Parathyroid adenoma (tissue), 2 donors: ENCODE results near the gene RASAL1.
A peak's percentile ranks its signal among the peaks of the same experiment; 100 is the strongest.

Source experiments
- H2AFZ ChIP-seq: fragments of 300-600 bp; sonication (generic); one replicate; pipeline ENCODE4 v1.7.0; 2017; ENCODE audit warnings: antibody characterized with exemption, mild to moderate bottlenecking
- H3K27ac ChIP-seq: fragments of 300-600 bp; sonication (generic); one replicate; pipeline ENCODE4 v1.7.0; 2017
- H3K27me3 ChIP-seq: fragments of 300-600 bp; sonication (generic); one replicate; pipeline ENCODE4 v1.7.0; 2017; ENCODE audit warnings: low read length; ENCODE audit not compliant: control insufficient read depth, insufficient read depth
- H3K36me3 ChIP-seq: fragments of 300-600 bp; sonication (generic); one replicate; pipeline ENCODE4 v1.7.0; 2017; ENCODE audit warnings: low read length; ENCODE audit not compliant: control insufficient read depth, insufficient read depth
- H3K4me1 ChIP-seq: fragments of 300-600 bp; sonication (generic); one replicate; pipeline ENCODE4 v1.7.0; 2017; ENCODE audit warnings: control low read depth
- H3K4me2 ChIP-seq: fragments of 300-600 bp; sonication (generic); one replicate; pipeline ENCODE4 v1.7.0; 2017; ENCODE audit warnings: low read length
- H3K4me3 ChIP-seq: fragments of 300-600 bp; sonication (generic); one replicate; pipeline ENCODE4 v1.7.0; 2017; ENCODE audit warnings: low read depth, low read length
- H3K79me2 ChIP-seq: fragments of 300-600 bp; sonication (generic); one replicate; pipeline ENCODE4 v1.7.0; 2017; ENCODE audit warnings: control low read depth
- H3K9ac ChIP-seq: fragments of 300-600 bp; sonication (generic); one replicate; pipeline ENCODE4 v1.7.0; 2017; ENCODE audit warnings: mild to moderate bottlenecking
- H3K9me3 ChIP-seq: fragments of 300-600 bp; sonication (generic); one replicate; pipeline ENCODE4 v1.7.0; 2017; ENCODE audit warnings: low read length; ENCODE audit not compliant: control insufficient read depth
- CTCF ChIP-seq: fragments of 300-600 bp; sonication (generic); IDR thresholded peaks from one replicate; pipeline ENCODE4 v1.7.0; 2017; ENCODE audit warnings: antibody characterized with exemption, mild to moderate bottlenecking
- donor health status: primary hyperparathyroidism.

The RASAL1 gene

GRCh38 chr12:113136990-113137511, 1.5 kb upstream of the RASAL1 start:
- Histone ChIP-seq H3K9ac (no peak overlapping the region), H3K27me3 (no peaks in the 10 kb centered on the region), H2AFZ (no peak overlapping the region), H3K36me3 (no peaks in the 10 kb centered on the region), H3K79me2 (peaks cover 30% of the 10 kb centered on the region), H3K4me2 (peak overlapping the region; percentile 62), H3K4me3 (no peak overlapping the region), H3K27ac (peak overlapping the region; percentile 96), H3K9me3 (no peaks in the 10 kb centered on the region), H3K4me1 (peaks cover 71% of the 10 kb centered on the region)
- no peak for TF ChIP-seq CTCF

- no peaks in the 10 kb centered on the region for H3K27me3 ChIP-seq
- peaks cover 34% of the 10 kb centered on the region for H3K79me2 ChIP-seq
- peak overlapping the region; percentile 84 for H2AFZ ChIP-seq
- peaks cover 65% of the 10 kb centered on the region for H3K4me1 ChIP-seq
- H3K9me3 ChIP-seq: no peaks in the 10 kb centered on the region
- peak overlapping the region; percentile 86 for H3K4me3 ChIP-seq
- H3K9ac ChIP-seq: no peak overlapping the region
- peak overlapping the region; percentile 62 for H3K4me2 ChIP-seq
- TF ChIP-seq CTCF: no peak
- H3K27ac ChIP-seq: peak overlapping the region; percentile 96
- no peaks in the 10 kb centered on the region for H3K36me3 ChIP-seq
Measured at GRCh38 chr12:113136128-113136989, 798 bp upstream of the RASAL1 start.

- Histone ChIP-seq H3K79me2 (peaks cover 45% of the 10 kb centered on the region), H3K4me2 (peak overlapping the region; percentile 83), H3K27ac (peak overlapping the region; percentile 96), H3K9me3 (no peaks in the 10 kb centered on the region), H3K4me3 (peak overlapping the region; percentile 86), H3K27me3 (no peaks in the 10 kb centered on the region), H3K36me3 (no peaks in the 10 kb centered on the region), H3K9ac (peak overlapping the region; percentile 54), H3K4me1 (peaks cover 61% of the 10 kb centered on the region), H2AFZ (no peak overlapping the region)
- no peak for TF ChIP-seq CTCF
Measured at GRCh38 chr12:113134521-113134951, 1.0 kb downstream of the RASAL1 start.

GRCh38 chr12:113134071-113134470, 1.5 kb downstream of the RASAL1 start:
- no peak overlapping the region for H2AFZ ChIP-seq
- H3K4me2 ChIP-seq: peak overlapping the region; percentile 83
- H3K27me3 ChIP-seq: no peaks in the 10 kb centered on the region
- H3K4me3 ChIP-seq: peak overlapping the region; percentile 86
- no peak for TF ChIP-seq CTCF
- H3K4me1 ChIP-seq: peaks cover 61% of the 10 kb centered on the region
- peak overlapping the region; percentile 96 for H3K27ac ChIP-seq
- H3K79me2 ChIP-seq: peaks cover 50% of the 10 kb centered on the region
- no peaks in the 10 kb centered on the region for H3K9me3 ChIP-seq
- H3K9ac ChIP-seq: peak overlapping the region; percentile 54
- no peaks in the 10 kb centered on the region for H3K36me3 ChIP-seq
